Measurements from ENCODE around the gene CLDN11.

DNA sequence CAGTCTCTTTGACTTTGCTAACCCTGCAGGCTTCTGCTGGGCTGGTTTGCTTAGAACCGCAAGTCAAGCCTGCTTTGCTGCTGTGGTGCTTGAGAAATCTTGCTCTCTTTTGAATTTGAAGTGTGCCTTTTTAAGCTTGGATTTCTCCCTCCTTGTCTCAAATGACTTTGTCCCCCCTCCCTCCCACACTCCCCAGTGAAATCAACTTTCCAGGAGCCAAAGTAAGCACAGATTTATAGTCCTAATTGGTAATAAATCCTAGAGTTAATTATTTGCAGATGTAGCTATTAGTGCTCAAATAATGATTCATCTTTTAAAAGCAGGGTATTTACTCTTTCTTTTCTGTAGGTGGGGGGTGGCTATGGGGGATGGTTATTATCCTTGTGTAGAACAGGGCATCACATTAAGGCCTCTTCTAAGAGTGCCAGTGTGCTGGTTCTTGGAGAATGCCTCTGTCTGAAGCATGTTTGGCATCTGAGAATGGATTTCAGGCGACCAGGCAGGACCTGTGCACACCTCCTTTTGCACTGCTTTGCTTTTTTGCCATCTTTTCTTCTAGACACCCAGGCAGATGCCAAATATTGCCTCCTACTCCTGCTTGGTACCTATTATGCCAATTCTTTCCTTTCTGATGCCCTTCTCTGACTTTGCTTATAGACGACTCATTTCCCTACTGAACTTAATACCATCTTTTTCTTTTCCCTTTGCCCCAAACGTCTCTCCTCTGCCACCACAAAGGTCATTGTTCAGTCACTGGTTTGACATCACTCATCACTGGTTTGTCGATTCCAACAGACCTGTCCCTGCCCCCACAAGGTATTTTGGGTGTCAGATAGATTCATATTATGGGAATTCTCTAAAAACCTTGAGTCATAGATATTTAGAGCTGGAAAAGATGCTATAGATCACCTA, 50.7 kb downstream of the CLDN11 start:
- no peak for TF ChIP-seq EZH2 (IDR thresholded peaks at IDR 0.05; ENCODE audit: borderline replicate concordance, low read length)
- TF ChIP-seq, protein P1, sequence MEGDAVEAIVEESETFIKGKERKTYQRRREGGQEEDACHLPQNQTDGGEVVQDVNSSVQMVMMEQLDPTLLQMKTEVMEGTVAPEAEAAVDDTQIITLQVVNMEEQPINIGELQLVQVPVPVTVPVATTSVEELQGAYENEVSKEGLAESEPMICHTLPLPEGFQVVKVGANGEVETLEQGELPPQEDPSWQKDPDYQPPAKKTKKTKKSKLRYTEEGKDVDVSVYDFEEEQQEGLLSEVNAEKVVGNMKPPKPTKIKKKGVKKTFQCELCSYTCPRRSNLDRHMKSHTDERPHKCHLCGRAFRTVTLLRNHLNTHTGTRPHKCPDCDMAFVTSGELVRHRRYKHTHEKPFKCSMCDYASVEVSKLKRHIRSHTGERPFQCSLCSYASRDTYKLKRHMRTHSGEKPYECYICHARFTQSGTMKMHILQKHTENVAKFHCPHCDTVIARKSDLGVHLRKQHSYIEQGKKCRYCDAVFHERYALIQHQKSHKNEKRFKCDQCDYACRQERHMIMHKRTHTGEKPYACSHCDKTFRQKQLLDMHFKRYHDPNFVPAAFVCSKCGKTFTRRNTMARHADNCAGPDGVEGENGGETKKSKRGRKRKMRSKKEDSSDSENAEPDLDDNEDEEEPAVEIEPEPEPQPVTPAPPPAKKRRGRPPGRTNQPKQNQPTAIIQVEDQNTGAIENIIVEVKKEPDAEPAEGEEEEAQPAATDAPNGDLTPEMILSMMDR (conservative IDR thresholded peaks at IDR 0.05 in 1 of 2, IDR thresholded peaks at IDR 0.05 in 1 of 2; ENCODE audit: extremely low read depth in 1 of 2, insufficient read depth in 1 of 2, low read depth in 1 of 2, low read length in 2 of 2), result no peak
